ENCODE results near the gene GAS6. TPM values are rescaled to one million over a fixed set of nuclear protein-coding genes. Genes with fewer than 3 reads are reported as not detected.

GAS6 gene
- total RNA-seq, 4 donors from 2014 or later: 317 to 697 (median 547) TPM

DNA sequence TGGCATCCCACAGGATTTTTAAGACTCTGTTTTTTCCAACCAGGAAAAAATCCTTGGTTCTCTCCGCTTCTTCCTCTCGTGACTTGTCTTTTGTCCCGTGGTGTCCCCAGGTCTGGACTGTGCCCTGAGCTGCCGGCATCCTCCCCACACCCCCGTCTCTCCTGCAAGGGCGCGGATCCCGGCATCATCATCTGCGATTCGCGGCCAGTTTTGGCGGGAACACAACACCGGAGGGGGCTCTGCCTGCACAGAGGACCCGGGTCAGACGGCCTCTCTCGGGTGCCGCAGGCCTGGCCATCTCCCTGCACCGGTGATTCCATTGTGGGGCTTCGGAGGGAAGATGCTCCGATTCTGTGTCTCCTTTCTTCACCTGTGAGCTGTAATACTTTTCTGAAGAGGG lies 18.8 kb upstream of the GAS6 start:
- TF ChIP-seq POLR2A (IDR thresholded peaks at IDR 0.05): no peak
- TF ChIP-seq, protein P1, sequence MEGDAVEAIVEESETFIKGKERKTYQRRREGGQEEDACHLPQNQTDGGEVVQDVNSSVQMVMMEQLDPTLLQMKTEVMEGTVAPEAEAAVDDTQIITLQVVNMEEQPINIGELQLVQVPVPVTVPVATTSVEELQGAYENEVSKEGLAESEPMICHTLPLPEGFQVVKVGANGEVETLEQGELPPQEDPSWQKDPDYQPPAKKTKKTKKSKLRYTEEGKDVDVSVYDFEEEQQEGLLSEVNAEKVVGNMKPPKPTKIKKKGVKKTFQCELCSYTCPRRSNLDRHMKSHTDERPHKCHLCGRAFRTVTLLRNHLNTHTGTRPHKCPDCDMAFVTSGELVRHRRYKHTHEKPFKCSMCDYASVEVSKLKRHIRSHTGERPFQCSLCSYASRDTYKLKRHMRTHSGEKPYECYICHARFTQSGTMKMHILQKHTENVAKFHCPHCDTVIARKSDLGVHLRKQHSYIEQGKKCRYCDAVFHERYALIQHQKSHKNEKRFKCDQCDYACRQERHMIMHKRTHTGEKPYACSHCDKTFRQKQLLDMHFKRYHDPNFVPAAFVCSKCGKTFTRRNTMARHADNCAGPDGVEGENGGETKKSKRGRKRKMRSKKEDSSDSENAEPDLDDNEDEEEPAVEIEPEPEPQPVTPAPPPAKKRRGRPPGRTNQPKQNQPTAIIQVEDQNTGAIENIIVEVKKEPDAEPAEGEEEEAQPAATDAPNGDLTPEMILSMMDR (IDR thresholded peaks at IDR 0.05): no peak
- TF ChIP-seq EP300 (IDR thresholded peaks at IDR 0.05): no peak
- Histone ChIP-seq H3K36me3 (no peaks in the 10 kb centered on the region), H3K4me1 (peaks cover 0 to 20% (median 7%) of the 10 kb centered on the region in 4 donors), H3K9me3 (no peaks in the 10 kb centered on the region), H3K27me3 (no peaks in the 10 kb centered on the region), H3K27ac (peak overlapping the region in 1 of 4 donors; percentile 60), H3K4me3 (no peak overlapping the region)
- 73 to 88% methylated on average over 20 of the region's 20 CpGs for WGBS, 2 donors
- DNase-seq (ENCODE audit: low spot score in 2 of 2): no peak

DNA sequence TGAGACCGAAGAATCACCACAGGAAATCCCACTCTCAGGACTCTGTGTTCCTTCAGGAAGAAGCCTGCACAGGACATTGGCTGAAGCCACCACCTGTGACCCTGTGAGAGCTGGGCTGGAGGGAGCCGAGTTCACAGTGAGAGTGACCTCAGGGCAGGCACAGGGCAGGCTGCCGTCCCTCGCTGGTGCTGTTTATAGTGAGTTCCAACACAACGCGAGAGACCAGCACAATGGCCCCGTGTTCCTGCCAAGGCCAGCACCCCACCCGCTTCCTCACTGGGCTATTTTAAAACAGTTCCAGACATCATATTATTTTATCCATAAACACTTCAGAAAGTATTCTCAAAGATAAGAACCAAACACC lies 18.4 kb upstream of the GAS6 start:
- 23 to 31% methylated on average over 8 of the region's 8 CpGs for WGBS, 2 donors
- peaks cover 0 to 17% (median 7%) of the 10 kb centered on the region in 4 donors for H3K4me1 ChIP-seq
- peak in 1 of 2 donors; percentile 56 for TF ChIP-seq EP300 (IDR thresholded peaks at IDR 0.05)
- TF ChIP-seq, protein P1 (IDR thresholded peaks at IDR 0.05): no peak
- H3K27ac ChIP-seq: peak overlapping the region in 2 of 4 donors; percentile 52 to 60
- no peaks in the 10 kb centered on the region for H3K9me3 ChIP-seq
- H3K27me3 ChIP-seq: no peaks in the 10 kb centered on the region
- no peaks in the 10 kb centered on the region for H3K36me3 ChIP-seq
- DNase-seq (ENCODE audit: low spot score in 2 of 2): peak; percentile 49 to 54
- H3K4me3 ChIP-seq: no peak overlapping the region

DNA sequence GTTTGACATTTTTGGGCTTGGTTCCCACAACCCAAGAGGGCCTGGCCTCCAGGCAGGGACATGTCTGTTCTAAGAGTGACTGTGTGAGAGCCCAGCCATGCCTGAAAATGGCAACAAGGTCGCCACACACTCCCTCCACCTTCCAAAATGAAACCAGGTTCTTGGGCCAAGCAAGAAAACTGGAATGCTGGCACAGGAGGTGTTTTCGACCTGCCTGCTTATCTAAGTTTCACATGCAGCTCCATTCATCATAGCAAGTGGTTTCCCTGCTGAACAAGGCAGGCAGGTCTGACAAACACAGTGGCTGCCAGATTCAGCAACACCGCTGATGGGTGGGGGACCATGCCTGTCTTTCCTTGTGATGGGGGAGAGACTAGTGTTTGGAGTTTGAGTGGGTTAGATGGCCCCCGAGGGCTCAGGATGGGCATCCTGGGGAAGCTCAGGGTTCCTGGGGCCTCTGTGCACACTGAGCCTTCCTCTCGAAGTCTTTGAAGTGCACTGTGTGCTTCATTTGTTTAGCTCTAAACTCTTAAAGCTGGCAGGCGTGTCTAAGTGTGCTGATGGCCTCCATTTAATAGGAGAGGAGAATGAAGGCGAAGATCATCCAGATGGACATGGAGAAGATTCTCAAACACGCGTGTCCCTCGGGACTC lies 17.9 kb upstream of the GAS6 start:
- Histone ChIP-seq H3K4me1 (peaks cover 0 to 17% (median 7%) of the 10 kb centered on the region in 4 donors), H3K27ac (peak overlapping the region in 3 of 4 donors; percentile 17 to 60 (median 52))

DNA sequence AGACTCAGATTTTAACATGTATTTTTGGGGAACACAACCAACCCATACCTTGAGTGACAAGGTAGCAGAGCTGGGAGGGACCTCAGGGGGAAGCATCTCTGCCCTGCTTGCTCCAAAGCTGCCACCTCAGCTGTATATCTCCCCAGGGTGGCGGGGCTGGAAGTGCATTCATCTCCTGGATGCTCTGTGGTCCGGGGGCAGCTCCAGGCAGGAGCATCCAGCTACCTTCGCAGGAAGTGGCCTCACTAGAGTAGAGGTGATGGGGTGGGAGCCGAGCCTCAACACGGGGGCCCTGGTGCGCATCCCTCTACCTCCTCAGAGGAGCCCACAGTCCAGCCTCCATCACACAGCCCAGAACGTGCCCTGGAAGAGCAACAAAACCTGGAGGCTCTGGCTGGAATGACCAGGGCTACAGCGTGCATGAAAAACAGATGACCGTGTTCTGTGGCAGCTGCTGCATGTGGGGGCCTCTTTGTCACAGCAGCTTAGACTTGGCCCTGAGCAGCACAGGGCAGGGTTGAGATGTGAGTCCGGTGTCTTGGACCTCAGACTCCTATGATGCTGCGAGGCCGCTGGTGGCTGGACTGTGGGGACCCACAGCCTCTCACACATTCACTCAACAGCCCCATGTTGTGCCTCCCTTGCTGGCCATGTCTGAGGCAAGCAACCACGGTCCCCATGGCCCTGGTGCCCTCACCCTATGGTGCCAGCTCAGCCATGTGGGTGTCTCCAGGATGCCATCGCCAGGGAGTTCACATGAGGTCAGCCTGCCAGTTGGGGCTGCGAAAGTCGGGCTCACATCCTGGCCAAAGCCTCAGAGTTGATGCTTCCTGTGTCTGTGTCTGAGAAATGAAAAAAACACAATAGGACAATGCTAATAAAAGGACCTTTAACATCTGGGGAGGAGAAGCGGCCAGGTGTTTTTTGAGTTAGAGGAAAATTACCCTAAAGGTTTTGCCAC lies 17.1 kb upstream of the GAS6 start:
- Histone ChIP-seq H3K4me1 (peaks cover 0 to 17% (median 7%) of the 10 kb centered on the region in 4 donors), H3K4me3 (no peak overlapping the region), H3K27ac (no peak overlapping the region), H3K9me3 (no peaks in the 10 kb centered on the region), H3K27me3 (no peaks in the 10 kb centered on the region), H3K36me3 (no peaks in the 10 kb centered on the region)
- no peak for TF ChIP-seq POLR2A (IDR thresholded peaks at IDR 0.05)
- TF ChIP-seq, protein P1 (IDR thresholded peaks at IDR 0.05): no peak
- no peak for DNase-seq (ENCODE audit: low spot score in 2 of 2)
- 79% methylated on average over 17 of the region's 17 CpGs for WGBS, 2 donors

More for the DNA sequence above, 17.9 kb upstream of the GAS6 start:
- DNase-seq (ENCODE audit: low spot score in 2 of 2): no peak
- no peaks in the 10 kb centered on the region for H3K36me3 ChIP-seq
- WGBS, 2 donors: 64 to 71% methylated on average over 10 of the region's 10 CpGs
- TF ChIP-seq EP300 (IDR thresholded peaks at IDR 0.05): no peak
- TF ChIP-seq, protein P1 (IDR thresholded peaks at IDR 0.05): no peak
- no peak for TF ChIP-seq POLR2A (IDR thresholded peaks at IDR 0.05)
- H3K27me3 ChIP-seq: no peaks in the 10 kb centered on the region
- no peaks in the 10 kb centered on the region for H3K9me3 ChIP-seq
- no peak overlapping the region for H3K4me3 ChIP-seq
